Right renal pelvis (tissue), 4 donors: ENCODE measurements around the gene PARD3. TPM values are rescaled to one million over a fixed set of nuclear protein-coding genes. Genes with fewer than 3 reads are reported as not detected.

Source experiments
- DNase-seq, 4 donors: peaks; one replicate each; pipeline ENCODE4 v3.0.0-alpha.2; 2013; ENCODE audit warnings: low read depth in 4 of 4, low spot score in 3 of 4, missing footprints in 1 of 4
- polyA plus RNA-seq, 4 donors: library from polyadenylated mRNA; unstranded; fragments of 120-200 nt; gene quantifications; one replicate each; pipeline ENCODE4 v1.2.1, GENCODE V29; 2013; ENCODE audit not compliant: insufficient read length in 4 of 4

Gene PARD3
- polyA plus RNA-seq, 4 donors = 62.1 to 76.2 (median 71.3) TPM

GRCh38 chr10:34699904-34700517, 115.1 kb downstream of the PARD3 start:
- DNase-seq = no peak

DNA sequence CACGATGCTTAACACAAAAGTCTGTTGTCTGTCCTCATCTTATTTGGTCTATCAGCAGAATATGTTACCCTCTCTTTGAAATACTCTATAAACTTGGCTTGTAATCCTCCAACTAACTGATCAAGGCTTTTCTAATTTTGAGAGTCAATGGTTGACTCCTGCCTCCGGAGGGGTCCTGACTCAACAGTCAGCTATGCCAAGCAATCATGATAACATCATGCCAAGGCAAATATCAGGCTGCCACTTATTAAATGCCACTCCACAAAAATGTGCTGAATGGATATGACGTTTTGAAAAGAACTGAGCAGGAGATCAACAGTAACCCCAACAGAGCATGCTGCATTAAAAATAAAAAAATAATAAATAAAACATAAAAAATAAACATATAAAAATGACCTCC, 116.1 kb downstream of the PARD3 start:
- no peak for DNase-seq

GRCh38 chr10:34698248-34698831, 116.8 kb downstream of the PARD3 start:
- DNase-seq = no peak

DNA sequence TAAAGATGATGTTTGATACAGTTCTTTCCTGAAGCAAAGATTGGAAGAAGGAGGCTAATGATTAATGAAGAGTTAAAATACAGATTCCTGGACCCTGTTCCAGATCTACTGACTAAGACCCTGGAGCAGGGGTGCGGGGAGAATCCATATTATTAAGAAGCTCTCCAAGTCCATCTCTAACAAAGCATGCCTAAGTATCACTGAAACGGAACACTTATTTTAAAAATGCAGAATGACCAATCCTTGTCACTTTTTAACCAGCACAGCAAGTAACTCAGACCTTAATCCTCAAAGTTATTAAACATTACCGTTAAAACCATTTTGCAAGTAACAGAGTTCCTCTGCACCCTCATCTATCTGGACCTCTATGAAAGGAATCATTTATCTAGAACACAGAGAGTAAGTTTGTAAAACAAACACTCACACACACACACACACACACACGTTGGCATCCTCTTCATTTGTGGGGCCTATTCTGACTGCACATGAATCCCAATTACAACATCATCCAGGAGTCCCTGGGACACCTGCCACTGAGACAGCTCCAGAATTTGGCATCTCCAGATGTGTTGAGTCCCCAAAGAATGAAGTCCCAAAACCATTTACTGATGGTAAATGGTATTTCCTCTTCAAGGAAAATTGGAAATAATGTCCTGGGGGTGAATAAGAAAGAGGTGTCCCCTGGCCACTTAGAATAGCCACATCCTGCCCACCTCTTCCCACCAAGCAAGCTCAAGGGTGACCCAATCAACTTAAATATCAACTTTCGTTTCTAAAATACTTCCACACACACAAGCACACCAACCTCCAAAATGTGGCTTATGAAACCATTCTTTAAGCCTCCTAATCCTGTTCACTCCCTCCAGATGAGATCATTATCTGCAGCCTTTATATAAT, 117.5 kb downstream of the PARD3 start:
- peak in 1 of 4 donors; percentile 46 for DNase-seq

DNA sequence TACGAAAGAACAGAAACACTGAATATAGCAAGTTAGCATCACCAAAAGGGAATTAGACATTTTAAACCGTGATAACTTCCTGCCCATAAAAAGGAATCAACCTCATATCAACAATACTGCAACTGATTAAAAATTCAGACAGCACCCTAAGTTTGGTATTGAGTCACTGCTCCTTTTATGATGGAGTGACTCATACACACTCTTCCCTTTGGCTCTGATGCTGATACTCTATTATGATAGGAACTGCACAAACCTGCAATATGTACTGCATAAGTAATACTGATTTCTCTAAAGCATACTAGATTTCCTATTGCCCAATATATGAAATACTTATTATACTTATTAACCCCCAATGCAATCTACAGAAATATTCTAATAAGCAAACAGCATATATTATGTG, 118.7 kb downstream of the PARD3 start:
- no peak for DNase-seq

GRCh38 chr10:34690383-34691049, 124.6 kb downstream of the PARD3 start:
- DNase-seq = no peak

- no peak for DNase-seq
These were observed 126.0 kb downstream of the PARD3 start for GRCh38 chr10:34689053-34689452.

DNA sequence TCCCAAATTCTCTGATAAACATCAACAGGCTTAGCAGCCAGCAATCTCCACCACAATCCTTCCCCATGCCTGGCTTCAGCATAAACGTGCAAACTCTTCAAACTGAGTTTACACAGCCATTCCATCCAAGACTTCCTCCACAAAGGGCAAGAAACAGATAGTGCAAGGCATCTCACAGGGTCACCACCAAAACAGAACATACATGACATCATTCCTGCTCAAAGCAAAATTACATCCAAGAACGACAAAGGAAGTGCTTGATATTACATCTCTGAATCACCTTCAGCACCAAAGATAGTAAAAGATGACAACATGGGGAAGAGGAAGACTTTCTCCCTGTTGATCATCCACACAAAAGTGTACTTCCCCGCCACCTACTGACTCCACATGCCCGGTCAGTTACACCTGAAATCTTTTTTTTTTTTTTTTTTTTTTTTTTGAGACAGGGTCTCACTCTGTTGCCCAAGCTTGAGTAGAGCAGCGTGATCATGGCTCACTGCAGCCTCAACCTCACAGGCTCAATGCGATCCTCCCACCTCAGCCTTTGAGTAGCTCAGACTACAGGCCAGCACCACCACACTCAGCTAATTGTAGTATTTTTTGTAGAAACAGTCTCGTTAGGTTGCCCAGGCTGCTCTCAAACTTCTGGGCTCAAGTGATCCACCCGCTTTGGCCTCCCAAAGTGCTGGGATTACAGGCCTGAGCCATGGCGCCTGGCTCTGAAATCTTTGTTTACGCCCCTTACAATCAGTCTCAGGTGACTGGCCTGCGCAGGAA, 127.5 kb downstream of the PARD3 start:
- DNase-seq = no peak

DNA sequence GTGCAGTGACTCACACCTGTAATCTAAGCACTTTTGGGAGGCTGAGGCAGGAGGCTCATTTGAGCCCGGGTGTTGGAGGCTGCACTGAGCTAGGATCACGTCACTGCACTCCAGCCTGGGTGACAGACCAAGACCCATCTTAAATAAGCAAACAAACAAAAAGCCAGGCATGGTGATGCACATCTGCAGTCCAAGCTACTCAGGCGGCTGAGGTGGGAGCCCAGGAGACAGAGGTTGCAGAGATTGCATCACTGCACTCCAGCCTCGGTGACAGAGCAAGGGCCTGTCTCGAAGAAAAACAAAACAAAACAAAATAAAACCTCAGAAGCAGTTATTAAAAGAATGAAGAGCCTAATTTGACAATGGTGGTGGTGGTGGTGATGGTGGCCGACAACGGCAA, 132.5 kb downstream of the PARD3 start:
- no peak for DNase-seq

- DNase-seq = no peak
These were observed 133.2 kb downstream of the PARD3 start for GRCh38 chr10:34681933-34682332.

- DNase-seq = no peak
These were observed 135.9 kb downstream of the PARD3 start for GRCh38 chr10:34679177-34679576.

DNA sequence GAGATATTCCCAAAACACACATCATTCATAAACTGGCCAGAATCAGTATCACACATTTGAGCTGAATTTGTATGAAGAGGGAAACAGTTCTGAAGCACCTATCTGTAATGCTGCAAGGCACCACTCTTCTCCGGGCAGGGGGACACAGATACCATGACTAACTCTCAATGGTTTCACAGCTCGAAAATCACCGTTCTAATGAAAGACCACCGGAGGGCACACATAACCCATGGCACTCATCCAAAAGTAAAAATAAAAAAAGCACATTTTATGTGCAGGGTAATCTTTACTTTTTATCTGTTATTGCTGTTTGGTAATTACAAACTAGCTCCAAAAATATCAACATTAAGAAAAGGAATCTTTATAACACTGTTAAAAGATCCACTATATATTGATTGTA, 137.5 kb downstream of the PARD3 start:
- DNase-seq = no peak

DNA sequence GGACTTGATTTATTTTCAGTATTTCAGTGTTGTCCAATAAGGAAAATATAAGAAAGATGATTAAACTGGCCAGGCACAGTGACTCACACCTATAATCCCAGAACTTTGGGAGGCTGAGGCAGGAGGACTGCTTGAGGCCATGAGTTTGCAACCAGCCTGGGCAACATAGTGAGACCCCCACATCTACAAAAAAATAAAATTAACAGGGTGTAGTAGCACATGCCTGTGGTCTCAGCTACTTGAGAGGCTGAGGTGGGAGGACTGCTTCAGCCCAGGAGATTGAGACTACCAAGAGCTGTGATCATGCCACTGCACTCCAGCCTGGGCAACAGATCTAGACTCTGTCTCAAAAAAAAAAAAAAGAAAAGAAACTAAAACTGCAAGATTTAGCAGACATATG, 138.0 kb downstream of the PARD3 start:
- no peak for DNase-seq

- DNase-seq = no peak
These were observed 140.9 kb downstream of the PARD3 start for GRCh38 chr10:34674176-34674575.

GRCh38 chr10:34670081-34670480, 145.0 kb downstream of the PARD3 start:
- DNase-seq = no peak

GRCh38 chr10:34669079-34669478, 146.0 kb downstream of the PARD3 start:
- DNase-seq = no peak

- DNase-seq = no peak
These were observed 147.9 kb downstream of the PARD3 start for GRCh38 chr10:34667177-34667576.

DNA sequence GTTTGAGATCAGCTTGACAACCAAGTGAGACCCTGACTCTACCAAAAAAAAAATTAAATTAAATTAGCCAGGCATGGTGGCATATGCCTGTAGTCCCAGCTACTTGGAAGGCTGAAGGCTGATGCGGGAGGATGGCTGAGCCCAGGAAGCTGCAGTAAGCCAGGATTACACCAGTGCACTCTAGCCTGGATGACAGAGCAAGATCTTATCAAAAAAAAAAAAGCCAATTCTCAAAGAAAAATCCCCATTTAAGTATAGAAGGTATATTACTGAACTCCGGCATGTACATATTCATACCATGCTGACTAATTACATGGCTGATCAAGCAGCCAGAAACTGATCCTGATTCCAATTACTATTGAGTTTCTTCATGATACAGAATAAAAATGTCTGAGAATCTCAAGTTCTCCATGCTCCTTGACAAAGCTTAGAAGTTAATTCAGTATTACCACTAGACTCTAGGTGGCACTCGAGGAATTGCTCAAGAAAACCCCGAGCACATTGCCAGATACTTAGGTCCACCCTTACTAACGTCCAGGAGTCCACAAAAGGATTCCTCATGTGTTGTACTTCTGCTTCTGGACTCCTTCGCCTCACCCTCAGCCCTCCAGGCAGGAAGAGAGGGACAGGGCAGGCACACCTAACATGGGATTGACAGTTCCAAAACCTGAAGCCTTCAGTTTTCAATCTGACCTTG, 148.9 kb downstream of the PARD3 start:
- DNase-seq = peak; percentile 38 to 74 (median 70)

- DNase-seq = no peak
These were observed 150.4 kb downstream of the PARD3 start for GRCh38 chr10:34664706-34665105.

DNA sequence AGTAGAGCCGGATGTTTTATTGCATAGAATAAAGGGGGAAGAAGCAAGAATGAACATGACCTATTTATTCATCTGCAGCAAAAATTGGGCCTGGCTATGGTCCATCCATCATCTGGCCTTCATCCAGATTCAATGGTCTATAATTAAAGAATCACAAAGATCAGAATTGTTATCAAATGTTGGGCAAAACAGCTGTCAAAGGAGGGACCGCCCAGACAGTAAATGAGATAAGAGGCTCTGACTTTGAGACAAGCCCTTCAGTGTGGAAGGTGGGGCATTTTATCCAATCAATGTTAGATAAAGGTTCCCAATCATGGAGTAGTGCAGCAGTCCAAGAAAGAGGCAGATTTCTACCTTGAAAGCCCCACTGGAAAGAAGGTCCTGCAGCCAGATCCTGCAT, 153.5 kb downstream of the PARD3 start:
- no peak for DNase-seq
